Measurements from ENCODE around the gene CYLD.

Gene CYLD

GRCh38 chr16:50762241-50762640, 20.4 kb downstream of the CYLD start:
- no peak for DNase-seq (ENCODE audit: low read depth)
- TF ChIP-seq CTCF (conservative IDR thresholded peaks at IDR 0.05; ENCODE audit: low read depth, low read length): no peak
- H3K4me3 ChIP-seq (ENCODE audit: low read depth, low read length): no peak overlapping the region

- DNase-seq (ENCODE audit: low read depth): no peak
- H3K4me3 ChIP-seq (ENCODE audit: low read depth, low read length): no peak overlapping the region
- no peak for TF ChIP-seq CTCF (conservative IDR thresholded peaks at IDR 0.05; ENCODE audit: low read depth, low read length)
Observed at GRCh38 chr16:50763211-50763610, 21.3 kb downstream of the CYLD start.

GRCh38 chr16:50765260-50765659, 23.4 kb downstream of the CYLD start:
- TF ChIP-seq CTCF (conservative IDR thresholded peaks at IDR 0.05; ENCODE audit: low read depth, low read length): no peak
- H3K4me3 ChIP-seq (ENCODE audit: low read depth, low read length): no peak overlapping the region
- DNase-seq (ENCODE audit: low read depth): no peak

- no peak for TF ChIP-seq CTCF (conservative IDR thresholded peaks at IDR 0.05; ENCODE audit: low read depth, low read length)
- H3K4me3 ChIP-seq (ENCODE audit: low read depth, low read length): no peak overlapping the region
- no peak for DNase-seq (ENCODE audit: low read depth)
Observed at GRCh38 chr16:50765861-50766260, 24.0 kb downstream of the CYLD start.

- no peak for TF ChIP-seq CTCF (conservative IDR thresholded peaks at IDR 0.05; ENCODE audit: low read depth, low read length)
- no peak for DNase-seq (ENCODE audit: low read depth)
- no peak overlapping the region for H3K4me3 ChIP-seq (ENCODE audit: low read depth, low read length)
Observed at GRCh38 chr16:50767197-50767596, 25.3 kb downstream of the CYLD start.

- no peak for TF ChIP-seq CTCF (conservative IDR thresholded peaks at IDR 0.05; ENCODE audit: low read depth, low read length)
- peak; percentile 24 for DNase-seq (ENCODE audit: low read depth)
- no peak overlapping the region for H3K4me3 ChIP-seq (ENCODE audit: low read depth, low read length)
Observed at GRCh38 chr16:50771366-50771765, 29.5 kb downstream of the CYLD start.

GRCh38 chr16:50774405-50774804, 32.5 kb downstream of the CYLD start:
- no peak for DNase-seq (ENCODE audit: low read depth)
- TF ChIP-seq CTCF (conservative IDR thresholded peaks at IDR 0.05; ENCODE audit: low read depth, low read length): no peak
- H3K4me3 ChIP-seq (ENCODE audit: low read depth, low read length): no peak overlapping the region
